GM18517 (cell line): ENCODE results near the gene HECW1.

Experiments used
- ATAC-seq: cut with Tn5 transposase; IDR thresholded peaks from one replicate; pipeline ENCODE4 v1.9.1; 2021; ENCODE audit warnings: mild to moderate bottlenecking, moderate library complexity; ENCODE audit not compliant: unreplicated experiment

HECW1 gene

GRCh38 chr7:43528576-43529354 is 416.3 kb downstream of the HECW1 start:
- no peak for ATAC-seq

GRCh38 chr7:43530553-43531410 is 418.3 kb downstream of the HECW1 start:
- no peak for ATAC-seq

GRCh38 chr7:43531700-43532099 is 419.3 kb downstream of the HECW1 start:
- ATAC-seq, result no peak

GRCh38 chr7:43533801-43534479 is 421.5 kb downstream of the HECW1 start:
- no peak for ATAC-seq

GRCh38 chr7:43535031-43535451 is 422.6 kb downstream of the HECW1 start:
- ATAC-seq, result no peak

GRCh38 chr7:43535810-43536585 is 423.6 kb downstream of the HECW1 start:
- no peak for ATAC-seq

GRCh38 chr7:43536773-43537172 is 424.3 kb downstream of the HECW1 start:
- no peak for ATAC-seq

- no peak for ATAC-seq
Observed at GRCh38 chr7:43537765-43538403, 425.4 kb downstream of the HECW1 start.

GRCh38 chr7:43538404-43538771 is 425.9 kb downstream of the HECW1 start:
- no peak for ATAC-seq

- no peak for ATAC-seq
Observed at GRCh38 chr7:43540471-43540870, 428.0 kb downstream of the HECW1 start.

GRCh38 chr7:43542716-43543115 is 430.3 kb downstream of the HECW1 start:
- ATAC-seq, result no peak

- ATAC-seq, result no peak
Observed at GRCh38 chr7:43546231-43546630, 433.8 kb downstream of the HECW1 start.

GRCh38 chr7:43550427-43550826 is 438.0 kb downstream of the HECW1 start:
- ATAC-seq, result no peak

- ATAC-seq, result no peak
Observed at GRCh38 chr7:43552122-43552521, 439.7 kb downstream of the HECW1 start.

- no peak for ATAC-seq
Observed at GRCh38 chr7:43553999-43554398, 441.6 kb downstream of the HECW1 start.

GRCh38 chr7:43554423-43554822 is 442.0 kb downstream of the HECW1 start:
- no peak for ATAC-seq

- ATAC-seq, result no peak
Observed at GRCh38 chr7:43557831-43558495, 445.5 kb downstream of the HECW1 start.

GRCh38 chr7:43559171-43559945 is 446.9 kb downstream of the HECW1 start:
- no peak for ATAC-seq

GRCh38 chr7:43559946-43560335 is 447.5 kb downstream of the HECW1 start:
- no peak for ATAC-seq
